ENCODE data around the gene RPS6KB2.

The RPS6KB2 gene

DNA sequence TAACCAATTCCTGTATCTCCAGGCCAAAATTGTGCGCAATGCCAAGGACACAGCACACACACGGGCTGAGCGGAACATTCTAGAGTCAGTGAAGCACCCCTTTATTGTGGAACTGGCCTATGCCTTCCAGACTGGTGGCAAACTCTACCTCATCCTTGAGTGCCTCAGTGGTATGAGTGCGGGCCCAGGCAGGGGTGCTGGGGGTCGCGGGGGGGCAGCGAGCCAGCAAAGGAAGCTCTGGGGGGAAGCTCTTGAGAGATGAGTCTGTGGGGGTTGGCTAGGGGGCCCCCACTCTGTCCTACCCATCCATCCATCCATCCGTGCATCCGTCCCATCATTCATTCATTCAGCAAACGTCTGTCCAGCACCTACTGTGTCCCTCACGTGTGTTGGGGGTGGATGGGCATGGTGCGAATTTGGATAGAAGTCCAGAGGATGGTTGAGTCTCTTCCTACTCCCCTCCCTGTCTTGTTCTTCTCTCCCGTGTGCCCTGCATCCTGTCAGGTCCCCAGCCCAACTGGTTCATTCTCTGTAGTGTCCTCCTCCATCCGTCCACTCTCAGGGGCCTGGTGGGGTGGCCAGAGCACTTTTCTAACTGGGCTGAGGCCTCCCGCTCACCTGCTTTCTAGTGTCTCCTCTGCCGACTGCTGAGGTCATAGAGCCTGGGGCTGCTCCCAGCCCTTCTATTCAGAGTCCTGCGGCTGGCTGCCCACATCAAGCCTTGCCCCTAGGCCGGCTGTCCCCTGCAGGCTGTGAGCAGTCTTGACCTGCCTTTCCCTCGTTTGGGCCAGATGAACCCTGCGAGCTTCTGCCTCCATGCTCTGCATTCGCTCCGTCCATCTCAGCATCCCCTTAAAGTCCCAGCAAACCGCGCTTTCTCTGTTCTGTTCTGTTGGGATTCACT is 3.3 kb downstream of the RPS6KB2 start:
- no peak for DNase-seq

DNA sequence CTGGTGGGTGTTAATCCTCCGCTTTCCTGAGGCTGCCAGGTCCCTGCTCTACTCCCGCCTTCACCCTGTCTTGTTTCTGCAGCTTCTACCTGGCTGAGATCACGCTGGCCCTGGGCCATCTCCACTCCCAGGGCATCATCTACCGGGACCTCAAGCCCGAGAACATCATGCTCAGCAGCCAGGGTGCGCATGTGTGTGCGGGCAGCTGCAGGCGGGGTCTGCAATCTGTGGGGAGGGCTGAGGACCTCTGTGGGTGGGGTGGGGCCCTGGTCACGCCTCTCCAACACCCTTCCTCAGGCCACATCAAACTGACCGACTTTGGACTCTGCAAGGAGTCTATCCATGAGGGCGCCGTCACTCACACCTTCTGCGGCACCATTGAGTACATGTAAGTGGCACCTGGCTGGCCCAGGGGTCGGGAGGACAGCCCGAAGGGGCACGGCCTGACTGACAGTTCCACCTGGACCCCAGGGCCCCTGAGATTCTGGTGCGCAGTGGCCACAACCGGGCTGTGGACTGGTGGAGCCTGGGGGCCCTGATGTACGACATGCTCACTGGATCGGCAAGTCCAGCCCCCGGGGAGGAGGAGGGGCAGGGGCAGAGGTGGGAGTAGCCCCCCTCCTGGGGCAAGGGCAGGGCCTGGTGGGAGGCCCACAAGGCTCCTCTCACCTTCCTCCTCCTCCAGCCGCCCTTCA is 4.5 kb downstream of the RPS6KB2 start:
- DNase-seq = no peak

DNA sequence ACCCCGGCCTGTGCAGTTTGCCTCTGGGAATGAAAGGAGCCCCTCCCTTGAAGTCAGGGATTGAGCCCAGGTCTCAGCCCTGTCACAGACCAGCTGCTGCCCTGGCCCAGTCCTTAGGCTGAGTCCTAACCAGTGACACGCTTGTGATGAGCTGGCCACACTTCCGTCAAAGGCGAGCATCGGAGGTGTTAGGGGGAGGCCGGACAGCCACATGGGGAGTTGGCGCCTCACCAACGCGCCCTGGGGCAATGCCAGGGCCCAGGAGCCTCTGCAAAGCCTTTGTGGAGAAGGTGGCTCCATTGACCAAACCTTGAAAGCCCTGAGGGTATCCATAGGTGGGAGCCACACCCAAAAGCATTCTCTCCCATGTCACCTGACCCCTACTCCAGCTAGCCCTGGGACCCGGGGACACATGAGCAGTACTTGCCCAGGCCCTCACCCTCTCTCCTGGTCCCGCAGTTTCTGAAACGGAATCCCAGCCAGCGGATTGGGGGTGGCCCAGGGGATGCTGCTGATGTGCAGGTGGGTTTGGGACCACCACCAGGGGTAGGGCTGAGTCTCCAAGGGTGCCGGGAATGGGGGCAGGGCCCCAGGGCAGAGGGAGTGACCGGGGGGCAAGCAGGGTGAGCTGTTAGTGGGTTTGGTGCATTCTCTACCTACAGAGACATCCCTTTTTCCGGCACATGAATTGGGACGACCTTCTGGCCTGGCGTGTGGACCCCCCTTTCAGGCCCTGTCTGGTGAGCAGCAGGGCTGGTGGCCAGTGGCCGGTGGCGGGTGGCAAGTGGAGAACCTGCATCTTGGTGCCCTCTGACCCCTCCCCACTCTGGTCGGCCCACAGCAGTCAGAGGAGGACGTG is 5.5 kb downstream of the RPS6KB2 start:
- peak; percentile 54 for DNase-seq

- DNase-seq = peak; percentile 66
Measured at GRCh38 chr11:67434395-67434881, 6.1 kb downstream of the RPS6KB2 start.

- DNase-seq = peak; percentile 68
Measured at GRCh38 chr11:67435031-67435726, 6.9 kb downstream of the RPS6KB2 start.

GRCh38 chr11:67435727-67436458 is 7.6 kb downstream of the RPS6KB2 start:
- no peak for DNase-seq

- peak; percentile 87 for DNase-seq
Measured at GRCh38 chr11:67436459-67437081, 8.3 kb downstream of the RPS6KB2 start.

- peak; percentile 78 for DNase-seq
Measured at GRCh38 chr11:67437082-67437808, 9.0 kb downstream of the RPS6KB2 start, which contains the start of gene PTPRCAP. PTPRCAP (minus strand) TSS chr11:67437682; CDS start chr11:67437619, 63 bp downstream.

DNA sequence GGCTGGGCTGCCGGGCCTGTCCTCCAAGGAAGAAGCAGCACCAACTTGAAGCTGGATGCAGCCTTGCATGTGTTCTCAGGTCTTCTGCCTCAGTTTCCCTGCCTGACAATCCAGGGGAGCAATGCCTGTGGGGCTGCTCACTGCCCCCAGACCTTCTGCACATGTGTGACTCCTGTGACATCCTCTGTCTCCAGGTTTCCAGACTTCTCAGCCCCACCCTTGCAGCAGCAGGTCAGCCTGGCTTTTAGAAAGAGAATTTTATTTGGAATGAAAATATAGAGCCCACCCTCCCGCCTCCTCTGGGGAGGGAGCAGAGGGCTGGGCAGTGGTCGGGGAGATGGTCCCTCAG is 9.5 kb downstream of the RPS6KB2 start:
- DNase-seq = no peak

GRCh38 chr11:67438158-67438902 is 10.0 kb downstream of the RPS6KB2 start:
- peak; percentile 88 for DNase-seq

DNA sequence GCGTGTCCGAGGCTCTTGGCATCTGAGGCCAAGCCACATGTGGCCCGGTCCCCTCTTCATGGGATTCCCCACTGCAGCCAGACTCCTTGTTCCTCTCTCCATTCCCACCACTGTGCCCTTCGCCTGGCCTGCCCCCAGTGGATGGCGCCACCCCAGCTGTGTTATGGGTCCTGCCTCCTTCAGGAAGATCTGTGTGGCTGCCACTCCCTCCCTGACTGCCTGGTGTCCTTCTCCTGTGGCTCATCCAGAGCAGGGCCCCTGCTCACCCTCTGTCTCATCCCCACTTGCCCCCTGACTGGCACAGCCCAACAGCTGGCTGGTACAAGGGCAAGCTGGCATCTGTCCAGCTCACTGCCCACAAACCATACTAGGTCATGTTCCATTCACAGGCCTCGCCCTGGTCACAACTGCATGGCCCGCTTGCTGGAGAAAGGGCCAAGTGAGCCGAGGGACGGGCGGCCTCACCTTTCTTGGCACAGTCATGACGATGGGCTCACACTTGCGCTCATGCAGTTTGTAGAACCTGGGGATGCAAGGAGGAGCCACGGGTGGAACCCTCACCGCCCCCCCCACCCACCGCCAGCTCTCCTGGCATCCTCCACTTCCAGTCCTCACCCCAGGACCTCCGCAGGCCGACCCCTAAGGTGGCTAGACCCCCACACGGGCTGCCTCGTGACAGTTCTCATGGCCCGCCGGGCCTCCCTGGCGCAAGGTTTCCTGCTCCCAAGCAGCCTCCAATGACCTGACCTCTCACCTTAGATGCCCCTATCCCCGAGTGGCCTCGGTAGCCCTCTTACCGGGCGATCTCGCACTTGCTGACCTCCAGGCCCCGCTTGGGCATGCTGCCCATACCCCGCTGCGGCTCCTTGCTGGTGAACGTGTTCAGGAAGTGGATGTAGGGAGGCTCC is 11.3 kb downstream of the RPS6KB2 start:
- peak; percentile 67 for DNase-seq

- DNase-seq = no peak
Measured at GRCh38 chr11:67440229-67441097, 12.2 kb downstream of the RPS6KB2 start.

DNA sequence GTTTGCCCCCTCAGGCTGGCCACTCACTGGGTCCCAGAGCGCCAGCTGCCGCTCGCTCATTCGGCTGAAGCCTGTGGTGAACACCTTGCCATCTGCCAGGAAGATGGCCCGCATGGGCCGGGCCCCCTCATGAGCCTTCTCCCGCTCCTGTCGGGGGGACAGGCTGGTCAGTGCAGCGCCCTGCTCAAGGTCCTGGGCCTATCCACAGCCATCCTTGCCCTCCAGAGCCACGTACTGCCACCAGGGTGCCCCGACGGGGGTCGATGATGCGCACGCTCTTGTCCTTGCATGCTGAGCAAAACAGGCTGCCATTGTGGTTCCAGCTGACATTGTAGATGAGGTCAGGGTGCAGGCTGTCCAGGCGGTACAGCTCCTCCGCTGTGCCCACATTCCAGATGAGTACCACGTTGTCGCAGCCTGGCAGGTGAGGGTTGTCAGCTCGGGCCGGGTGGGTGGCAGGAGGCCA is 12.8 kb downstream of the RPS6KB2 start:
- no peak for DNase-seq

- no peak for DNase-seq
Measured at GRCh38 chr11:67441731-67442351, 13.5 kb downstream of the RPS6KB2 start.

DNA sequence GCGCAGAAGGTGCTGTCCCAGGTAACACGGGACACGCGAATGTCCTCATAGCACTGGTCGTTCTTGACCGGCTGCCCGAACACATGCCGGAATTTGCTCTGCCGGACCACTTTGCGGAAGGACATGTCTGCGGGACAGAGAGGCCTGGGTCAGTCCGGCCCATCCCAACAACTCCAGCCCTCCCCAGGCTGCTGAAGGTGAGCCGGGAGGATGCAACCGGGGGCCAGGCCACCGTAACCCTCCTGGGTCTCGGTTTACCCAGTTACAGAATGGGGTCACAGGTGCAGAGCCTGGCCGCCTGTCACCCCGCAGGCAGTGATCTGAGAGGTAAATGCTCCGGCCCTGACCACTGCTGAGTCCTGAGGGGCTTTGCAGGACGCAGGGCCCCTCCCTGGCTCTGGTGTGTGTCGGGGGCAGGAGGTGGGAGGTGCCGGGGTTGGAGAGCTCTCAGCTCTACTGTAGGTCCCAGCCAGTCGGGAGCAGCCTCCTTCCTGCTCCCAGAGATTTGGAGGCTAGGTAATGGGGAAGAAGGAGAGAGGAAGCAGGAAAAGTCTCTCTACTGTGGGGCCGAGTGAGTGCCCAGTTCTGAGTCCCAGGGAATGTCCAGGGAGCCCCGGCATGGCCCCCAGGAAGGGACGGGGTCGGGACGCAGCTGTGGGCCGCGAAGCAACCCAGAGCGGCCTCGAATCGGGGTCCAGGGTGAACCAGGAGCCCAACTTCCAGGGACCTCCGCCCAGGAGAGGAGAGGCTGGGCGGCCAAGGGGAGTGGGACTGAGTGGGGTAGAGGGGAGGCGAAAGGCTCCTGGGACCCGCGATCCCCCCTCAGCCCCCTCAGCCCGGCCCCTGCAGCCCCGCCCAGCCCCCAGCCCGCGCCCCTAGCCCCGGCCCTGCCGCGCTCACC is 14.5 kb downstream of the RPS6KB2 start:
- no peak for DNase-seq

GRCh38 chr11:67445515-67445914 is 17.2 kb downstream of the RPS6KB2 start:
- DNase-seq = no peak

Data from stimulated activated CD8-positive, alpha-beta memory T cell treated with anti-CD3 and anti-CD28 coated beads, Interleukin-4, amount 100 ng/mL, for 48 hours (primary cell).